Transverse colon (tissue), 3 donors: ENCODE data around the gene MDH1.

Source experiments
- POLR2A ChIP-seq: fragments of 450-650 bp; IDR thresholded peaks from one replicate; pipeline ENCODE4 v1.6.1; 2016; ENCODE audit warnings: antibody characterized with exemption, mild to moderate bottlenecking, moderate library complexity
- TF ChIP-seq, protein P1 (sequence below), 5 experiments: fragments of 200-600 bp in 3 of 5; fragments of 450-650 bp in 2 of 5; sonication (generic) in 3 of 5; IDR thresholded peaks; 1 replicate in 2 of 5; 2 replicates in 3 of 5; pipeline ENCODE4 v1.5.1; 2016 to 2017; ENCODE audit warnings: antibody characterized with exemption in 5 of 5, inconsistent platforms in 3 of 5, mild to moderate bottlenecking in 2 of 5, moderate library complexity in 1 of 5

GRCh38 chr2:63617366-63617765 lies 28.6 kb downstream of the MDH1 start:
- TF ChIP-seq, protein P1, sequence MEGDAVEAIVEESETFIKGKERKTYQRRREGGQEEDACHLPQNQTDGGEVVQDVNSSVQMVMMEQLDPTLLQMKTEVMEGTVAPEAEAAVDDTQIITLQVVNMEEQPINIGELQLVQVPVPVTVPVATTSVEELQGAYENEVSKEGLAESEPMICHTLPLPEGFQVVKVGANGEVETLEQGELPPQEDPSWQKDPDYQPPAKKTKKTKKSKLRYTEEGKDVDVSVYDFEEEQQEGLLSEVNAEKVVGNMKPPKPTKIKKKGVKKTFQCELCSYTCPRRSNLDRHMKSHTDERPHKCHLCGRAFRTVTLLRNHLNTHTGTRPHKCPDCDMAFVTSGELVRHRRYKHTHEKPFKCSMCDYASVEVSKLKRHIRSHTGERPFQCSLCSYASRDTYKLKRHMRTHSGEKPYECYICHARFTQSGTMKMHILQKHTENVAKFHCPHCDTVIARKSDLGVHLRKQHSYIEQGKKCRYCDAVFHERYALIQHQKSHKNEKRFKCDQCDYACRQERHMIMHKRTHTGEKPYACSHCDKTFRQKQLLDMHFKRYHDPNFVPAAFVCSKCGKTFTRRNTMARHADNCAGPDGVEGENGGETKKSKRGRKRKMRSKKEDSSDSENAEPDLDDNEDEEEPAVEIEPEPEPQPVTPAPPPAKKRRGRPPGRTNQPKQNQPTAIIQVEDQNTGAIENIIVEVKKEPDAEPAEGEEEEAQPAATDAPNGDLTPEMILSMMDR (IDR thresholded peaks at IDR 0.05): no peak
- no peak for TF ChIP-seq POLR2A
